Panc1 (cell line): ENCODE measurements around the gene SERPINF2.

Experiments used
- POLR2AphosphoS5 ChIP-seq: IDR thresholded peaks from 2 replicates; pipeline ENCODE4 v1.6.1; 2012; ENCODE audit warnings: mild to moderate bottlenecking, low read depth, low read length, moderate library complexity
- SIN3A ChIP-seq: IDR thresholded peaks from 2 replicates; pipeline ENCODE4 v1.6.1; 2012; ENCODE audit warnings: low read depth, mild to moderate bottlenecking, low read length, moderate library complexity, borderline replicate concordance; ENCODE audit not compliant: insufficient read depth
- TCF7L2 ChIP-seq: IDR thresholded peaks from 2 replicates; pipeline ENCODE4 v1.6.1; 2011; ENCODE audit warnings: mild to moderate bottlenecking, low read depth, low read length, inconsistent platforms
- TF ChIP-seq, protein P1 (sequence below): fragments of 450-650 bp; IDR thresholded peaks from 2 replicates; pipeline ENCODE4 v1.5.1; 2017; ENCODE audit warnings: mild to moderate bottlenecking
- TF ChIP-seq, protein P2 (sequence below), 2 experiments: IDR thresholded peaks; 2 replicates each; pipeline ENCODE4 v1.6.1; 2011 to 2012; ENCODE audit warnings: low read depth in 2 of 2, control low read depth in 1 of 2, low read length in 1 of 2, mild to moderate bottlenecking in 1 of 2, moderate library complexity in 1 of 2; ENCODE audit not compliant: insufficient read depth in 1 of 2

DNA sequence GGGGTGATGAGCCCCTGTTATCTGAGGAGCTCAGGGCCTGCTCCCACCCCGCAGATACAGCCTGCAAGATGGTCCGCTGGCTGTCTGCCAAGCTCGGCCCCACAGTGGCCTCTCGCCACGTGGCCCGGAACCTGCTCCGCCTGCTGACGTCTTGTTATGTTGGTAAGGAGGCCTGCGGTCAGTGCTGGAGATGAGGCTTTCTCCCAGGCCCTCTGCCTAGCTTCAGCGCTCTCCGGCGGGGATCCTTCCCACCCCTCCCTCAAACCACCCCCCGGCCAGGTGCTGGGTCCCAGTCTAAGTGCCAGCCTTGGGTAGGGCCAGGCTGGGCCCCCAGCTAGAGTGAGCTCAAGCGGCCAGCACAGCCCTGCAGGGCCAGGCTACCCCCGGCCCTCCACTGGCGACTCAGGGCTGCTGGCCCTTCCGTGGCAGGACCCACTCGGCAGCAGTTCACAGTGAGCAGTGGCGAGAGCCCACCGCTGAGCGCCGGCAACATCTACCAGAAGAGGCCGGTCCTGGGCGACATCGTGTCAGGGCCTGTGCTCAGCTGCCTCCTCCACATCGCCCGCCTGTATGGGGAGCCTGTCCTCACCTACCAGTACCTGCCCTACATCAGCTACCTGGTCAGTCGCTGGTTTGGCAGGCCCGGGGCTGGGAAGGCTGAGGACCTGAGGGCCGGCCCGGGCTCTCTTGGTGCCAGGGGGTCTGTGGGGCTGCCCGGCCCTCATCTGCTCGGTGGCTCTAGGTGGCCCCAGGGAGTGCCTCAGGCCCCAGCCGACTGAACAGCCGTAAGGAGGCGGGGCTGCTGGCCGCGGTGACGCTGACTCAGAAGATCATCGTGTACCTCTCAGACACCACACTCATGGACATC lies 12.1 kb upstream of the SERPINF2 start:
- TF ChIP-seq, protein P1, sequence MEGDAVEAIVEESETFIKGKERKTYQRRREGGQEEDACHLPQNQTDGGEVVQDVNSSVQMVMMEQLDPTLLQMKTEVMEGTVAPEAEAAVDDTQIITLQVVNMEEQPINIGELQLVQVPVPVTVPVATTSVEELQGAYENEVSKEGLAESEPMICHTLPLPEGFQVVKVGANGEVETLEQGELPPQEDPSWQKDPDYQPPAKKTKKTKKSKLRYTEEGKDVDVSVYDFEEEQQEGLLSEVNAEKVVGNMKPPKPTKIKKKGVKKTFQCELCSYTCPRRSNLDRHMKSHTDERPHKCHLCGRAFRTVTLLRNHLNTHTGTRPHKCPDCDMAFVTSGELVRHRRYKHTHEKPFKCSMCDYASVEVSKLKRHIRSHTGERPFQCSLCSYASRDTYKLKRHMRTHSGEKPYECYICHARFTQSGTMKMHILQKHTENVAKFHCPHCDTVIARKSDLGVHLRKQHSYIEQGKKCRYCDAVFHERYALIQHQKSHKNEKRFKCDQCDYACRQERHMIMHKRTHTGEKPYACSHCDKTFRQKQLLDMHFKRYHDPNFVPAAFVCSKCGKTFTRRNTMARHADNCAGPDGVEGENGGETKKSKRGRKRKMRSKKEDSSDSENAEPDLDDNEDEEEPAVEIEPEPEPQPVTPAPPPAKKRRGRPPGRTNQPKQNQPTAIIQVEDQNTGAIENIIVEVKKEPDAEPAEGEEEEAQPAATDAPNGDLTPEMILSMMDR, result no peak
- no peak for TF ChIP-seq POLR2AphosphoS5
- TF ChIP-seq, protein P2, sequence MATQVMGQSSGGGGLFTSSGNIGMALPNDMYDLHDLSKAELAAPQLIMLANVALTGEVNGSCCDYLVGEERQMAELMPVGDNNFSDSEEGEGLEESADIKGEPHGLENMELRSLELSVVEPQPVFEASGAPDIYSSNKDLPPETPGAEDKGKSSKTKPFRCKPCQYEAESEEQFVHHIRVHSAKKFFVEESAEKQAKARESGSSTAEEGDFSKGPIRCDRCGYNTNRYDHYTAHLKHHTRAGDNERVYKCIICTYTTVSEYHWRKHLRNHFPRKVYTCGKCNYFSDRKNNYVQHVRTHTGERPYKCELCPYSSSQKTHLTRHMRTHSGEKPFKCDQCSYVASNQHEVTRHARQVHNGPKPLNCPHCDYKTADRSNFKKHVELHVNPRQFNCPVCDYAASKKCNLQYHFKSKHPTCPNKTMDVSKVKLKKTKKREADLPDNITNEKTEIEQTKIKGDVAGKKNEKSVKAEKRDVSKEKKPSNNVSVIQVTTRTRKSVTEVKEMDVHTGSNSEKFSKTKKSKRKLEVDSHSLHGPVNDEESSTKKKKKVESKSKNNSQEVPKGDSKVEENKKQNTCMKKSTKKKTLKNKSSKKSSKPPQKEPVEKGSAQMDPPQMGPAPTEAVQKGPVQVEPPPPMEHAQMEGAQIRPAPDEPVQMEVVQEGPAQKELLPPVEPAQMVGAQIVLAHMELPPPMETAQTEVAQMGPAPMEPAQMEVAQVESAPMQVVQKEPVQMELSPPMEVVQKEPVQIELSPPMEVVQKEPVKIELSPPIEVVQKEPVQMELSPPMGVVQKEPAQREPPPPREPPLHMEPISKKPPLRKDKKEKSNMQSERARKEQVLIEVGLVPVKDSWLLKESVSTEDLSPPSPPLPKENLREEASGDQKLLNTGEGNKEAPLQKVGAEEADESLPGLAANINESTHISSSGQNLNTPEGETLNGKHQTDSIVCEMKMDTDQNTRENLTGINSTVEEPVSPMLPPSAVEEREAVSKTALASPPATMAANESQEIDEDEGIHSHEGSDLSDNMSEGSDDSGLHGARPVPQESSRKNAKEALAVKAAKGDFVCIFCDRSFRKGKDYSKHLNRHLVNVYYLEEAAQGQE (IDR thresholded peaks at IDR 0.05; ENCODE audit: insufficient read depth in 1 of 2, low read depth in 2 of 2, low read length in 1 of 2), result no peak
- TF ChIP-seq SIN3A, result no peak
- TF ChIP-seq TCF7L2, result no peak
